Tibial artery (tissue), 4 donors: ENCODE measurements around the gene GAREM2.

Experiments used
- DNase-seq, 2 donors: peaks; one replicate each; pipeline ENCODE4 v3.0.0-alpha.2; 2019
- H3K27ac ChIP-seq, 2 donors: fragments of 200-600 bp; sonication (generic) in 1 of 2; 1 replicate in 1 of 2; 2 replicates in 1 of 2; pipeline ENCODE4 v1.5.1; 2018 to 2019; ENCODE audit warnings: mild to moderate bottlenecking in 1 of 2
- H3K27me3 ChIP-seq, 2 donors: fragments of 200-600 bp; sonication (generic) in 1 of 2; one replicate each; pipeline versions ENCODE4 v1.5.1 to v1.6.0; 2016 to 2019
- H3K36me3 ChIP-seq, 3 donors: fragments of 200-600 bp; sonication (generic) in 2 of 3; one replicate each; pipeline ENCODE4 v1.5.1; 2016 to 2019; ENCODE audit warnings: mild to moderate bottlenecking in 2 of 3
- H3K4me1 ChIP-seq, 4 donors: fragments of 200-600 bp; sonication (generic) in 2 of 4; 1 replicate in 3 of 4; 2 replicates in 1 of 4; pipeline ENCODE4 v1.5.1; 2016 to 2019
- H3K4me3 ChIP-seq, 2 donors: fragments of 200-600 bp; sonication (generic) in 1 of 2; 1 replicate in 1 of 2; 2 replicates in 1 of 2; pipeline ENCODE4 v1.5.1; 2018 to 2019; ENCODE audit warnings: mild to moderate bottlenecking in 2 of 2
- H3K9me3 ChIP-seq, 3 donors: fragments of 200-600 bp; sonication (generic) in 1 of 3; one replicate each; pipeline ENCODE4 v1.5.1; 2016 to 2019
- intact Hi-C: fragments of 100-400 bp; cut with DNase I; formaldehyde crosslinking; loops from one replicate; pipeline ENCODE4 v1.15.0; 2023; ENCODE audit warnings: low total_unique reads
- TF ChIP-seq, protein P1 (sequence below), 2 experiments: fragments of 200-600 bp in 1 of 2; fragments of 450-650 bp in 1 of 2; IDR thresholded peaks; one replicate each; pipeline ENCODE4 v1.5.1; 2017 to 2019; ENCODE audit warnings: antibody characterized with exemption in 2 of 2, mild to moderate bottlenecking in 1 of 2, moderate library complexity in 1 of 2

The GAREM2 gene

DNA sequence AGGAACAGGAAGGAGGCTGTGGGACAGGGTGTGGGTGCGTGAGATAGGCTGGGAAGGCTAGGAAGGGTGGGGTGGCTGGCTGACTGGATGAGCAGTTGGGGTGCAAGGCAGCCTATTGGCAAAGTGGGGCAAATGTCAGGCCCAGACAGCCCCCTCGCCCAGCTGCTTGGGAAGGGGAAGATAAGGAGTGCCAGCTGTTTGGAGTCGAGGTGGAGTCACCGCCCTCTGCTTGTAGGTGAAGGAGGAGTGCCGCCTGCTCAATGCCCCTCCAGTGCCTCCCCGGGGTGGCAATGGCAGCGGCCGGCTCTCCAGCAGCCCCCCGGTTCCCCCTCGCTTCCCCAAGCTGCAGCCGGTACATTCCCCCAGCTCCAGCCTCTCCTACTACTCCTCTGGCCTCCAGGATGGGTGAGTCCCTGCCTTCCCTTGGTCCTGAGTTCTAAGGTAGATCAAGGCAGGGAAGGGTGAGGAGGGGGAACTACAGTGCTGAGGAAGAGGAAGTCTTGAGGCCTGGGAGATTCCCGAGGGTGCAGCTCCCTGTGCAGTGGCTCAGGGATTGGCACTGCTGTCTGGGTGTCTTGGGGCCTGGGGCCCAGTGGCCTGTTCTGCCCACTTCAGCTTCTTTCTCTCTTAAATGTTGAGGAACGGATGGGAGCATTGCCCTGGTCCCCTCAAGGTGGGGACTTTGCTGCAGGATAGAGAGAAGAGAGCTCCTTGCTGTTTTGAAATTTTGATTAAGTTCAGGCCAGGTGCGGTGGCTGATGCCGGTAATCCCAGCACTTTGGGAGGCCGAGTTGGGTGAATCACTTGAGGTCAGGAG lies 13.3 kb downstream of the GAREM2 start:
- intact Hi-C loops, result no loop called here
- TF ChIP-seq, protein P1, sequence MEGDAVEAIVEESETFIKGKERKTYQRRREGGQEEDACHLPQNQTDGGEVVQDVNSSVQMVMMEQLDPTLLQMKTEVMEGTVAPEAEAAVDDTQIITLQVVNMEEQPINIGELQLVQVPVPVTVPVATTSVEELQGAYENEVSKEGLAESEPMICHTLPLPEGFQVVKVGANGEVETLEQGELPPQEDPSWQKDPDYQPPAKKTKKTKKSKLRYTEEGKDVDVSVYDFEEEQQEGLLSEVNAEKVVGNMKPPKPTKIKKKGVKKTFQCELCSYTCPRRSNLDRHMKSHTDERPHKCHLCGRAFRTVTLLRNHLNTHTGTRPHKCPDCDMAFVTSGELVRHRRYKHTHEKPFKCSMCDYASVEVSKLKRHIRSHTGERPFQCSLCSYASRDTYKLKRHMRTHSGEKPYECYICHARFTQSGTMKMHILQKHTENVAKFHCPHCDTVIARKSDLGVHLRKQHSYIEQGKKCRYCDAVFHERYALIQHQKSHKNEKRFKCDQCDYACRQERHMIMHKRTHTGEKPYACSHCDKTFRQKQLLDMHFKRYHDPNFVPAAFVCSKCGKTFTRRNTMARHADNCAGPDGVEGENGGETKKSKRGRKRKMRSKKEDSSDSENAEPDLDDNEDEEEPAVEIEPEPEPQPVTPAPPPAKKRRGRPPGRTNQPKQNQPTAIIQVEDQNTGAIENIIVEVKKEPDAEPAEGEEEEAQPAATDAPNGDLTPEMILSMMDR (IDR thresholded peaks at IDR 0.05), result no peak
- Histone ChIP-seq H3K4me1 (peaks cover 0 to 18% (median 8%) of the 10 kb centered on the region in 4 donors), H3K27me3 (peaks cover 0 to 2% of the 10 kb centered on the region in 2 donors), H3K4me3 (no peak overlapping the region), H3K27ac (peak overlapping the region in 1 of 2 donors; percentile 69), H3K36me3 (peaks cover 0 to 16% (median 14%) of the 10 kb centered on the region in 3 donors), H3K9me3 (no peaks in the 10 kb centered on the region)
- DNase-seq, result no peak

DNA sequence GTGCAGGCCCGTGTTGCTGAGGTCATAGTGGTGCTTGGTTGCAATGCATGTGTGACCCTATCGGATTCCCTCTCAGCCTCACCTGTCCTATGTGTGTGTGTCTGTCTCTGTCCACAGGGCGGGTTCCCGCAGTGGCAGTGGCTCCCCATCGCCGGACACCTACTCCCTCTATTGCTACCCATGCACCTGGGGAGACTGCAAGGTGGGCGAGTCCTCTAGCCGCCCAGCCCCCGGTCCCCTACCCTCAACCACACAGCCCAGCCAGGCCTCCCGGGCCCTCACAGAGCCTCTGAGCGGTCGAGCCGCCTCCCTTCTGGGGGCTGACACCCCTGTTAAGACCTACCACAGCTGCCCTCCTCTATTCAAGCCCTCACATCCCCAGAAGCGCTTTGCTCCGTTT lies 14.2 kb downstream of the GAREM2 start:
- no peak overlapping the region for H3K27ac ChIP-seq
- TF ChIP-seq, protein P1 (IDR thresholded peaks at IDR 0.05), result no peak
- peaks cover 0 to 18% (median 8%) of the 10 kb centered on the region in 4 donors for H3K4me1 ChIP-seq

DNA sequence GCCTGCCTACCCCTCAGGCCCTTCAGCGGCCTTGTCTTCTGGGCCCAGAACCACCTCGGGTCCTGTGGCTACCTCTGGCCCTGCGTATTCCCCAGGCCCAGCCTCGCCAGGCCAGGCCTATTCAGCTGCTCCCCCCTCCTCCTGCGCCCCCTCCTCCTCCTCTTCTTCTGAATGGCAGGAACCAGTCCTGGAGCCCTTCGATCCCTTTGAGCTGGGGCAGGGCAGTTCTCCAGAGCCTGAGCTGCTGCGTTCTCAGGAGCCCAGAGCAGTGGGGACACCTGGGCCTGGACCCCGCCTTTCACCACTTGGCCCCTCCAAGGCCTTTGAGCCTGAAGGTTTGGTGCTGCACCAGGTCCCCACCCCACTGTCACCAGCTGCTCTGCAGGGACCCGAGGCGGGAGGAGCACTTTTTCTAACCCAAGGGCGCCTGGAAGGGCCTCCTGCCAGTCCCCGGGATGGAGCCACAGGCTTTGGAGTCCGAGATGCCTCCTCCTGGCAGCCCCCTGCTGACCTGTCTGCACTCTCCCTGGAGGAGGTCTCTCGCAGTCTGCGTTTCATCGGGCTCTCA lies 14.7 kb downstream of the GAREM2 start:
- TF ChIP-seq, protein P1 (IDR thresholded peaks at IDR 0.05), result no peak
- H3K27ac ChIP-seq, result no peak overlapping the region
- no peak overlapping the region for H3K4me3 ChIP-seq
- DNase-seq, result no peak
- intact Hi-C loops, result no loop called here
- H3K4me1 ChIP-seq, result peaks cover 0 to 18% (median 8%) of the 10 kb centered on the region in 4 donors
- no peaks in the 10 kb centered on the region for H3K9me3 ChIP-seq
- H3K36me3 ChIP-seq, result peaks cover 0 to 31% (median 26%) of the 10 kb centered on the region in 3 donors
- no peaks in the 10 kb centered on the region for H3K27me3 ChIP-seq

More for the DNA sequence above, 14.2 kb downstream of the GAREM2 start:
- DNase-seq, result no peak
- intact Hi-C loops, result no loop called here
- Histone ChIP-seq H3K27me3 (no peaks in the 10 kb centered on the region), H3K36me3 (peaks cover 0 to 26% (median 24%) of the 10 kb centered on the region in 3 donors), H3K9me3 (no peaks in the 10 kb centered on the region), H3K4me3 (no peak overlapping the region)

DNA sequence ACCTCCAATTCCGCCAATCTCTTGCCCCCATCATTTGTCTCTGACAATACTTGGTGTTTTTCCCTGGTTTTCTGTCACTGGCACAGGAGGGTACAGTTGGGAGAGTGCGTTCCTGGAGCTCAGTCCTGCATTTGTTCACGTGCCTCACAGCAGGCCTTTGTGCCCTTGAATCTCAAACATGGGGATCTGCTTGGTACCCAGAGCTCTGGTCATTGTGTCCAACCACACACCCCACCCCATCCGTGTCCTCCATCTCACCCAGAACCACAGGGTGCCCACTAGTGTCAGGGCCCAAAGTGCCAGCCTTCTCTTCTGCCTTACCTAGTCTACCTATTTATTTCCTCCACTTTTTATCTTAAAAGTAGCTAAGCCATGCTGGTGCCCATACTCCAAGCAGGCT lies 16.2 kb downstream of the GAREM2 start:
- Histone ChIP-seq H3K27ac (no peak overlapping the region), H3K4me3 (no peak overlapping the region), H3K4me1 (peaks cover 0 to 15% (median 6%) of the 10 kb centered on the region in 4 donors), H3K9me3 (no peaks in the 10 kb centered on the region), H3K27me3 (no peaks in the 10 kb centered on the region), H3K36me3 (peaks cover 9 to 46% (median 35%) of the 10 kb centered on the region in 3 donors)
- DNase-seq, result no peak
- TF ChIP-seq, protein P1 (IDR thresholded peaks at IDR 0.05), result no peak
- intact Hi-C loops, result no loop called here

DNA sequence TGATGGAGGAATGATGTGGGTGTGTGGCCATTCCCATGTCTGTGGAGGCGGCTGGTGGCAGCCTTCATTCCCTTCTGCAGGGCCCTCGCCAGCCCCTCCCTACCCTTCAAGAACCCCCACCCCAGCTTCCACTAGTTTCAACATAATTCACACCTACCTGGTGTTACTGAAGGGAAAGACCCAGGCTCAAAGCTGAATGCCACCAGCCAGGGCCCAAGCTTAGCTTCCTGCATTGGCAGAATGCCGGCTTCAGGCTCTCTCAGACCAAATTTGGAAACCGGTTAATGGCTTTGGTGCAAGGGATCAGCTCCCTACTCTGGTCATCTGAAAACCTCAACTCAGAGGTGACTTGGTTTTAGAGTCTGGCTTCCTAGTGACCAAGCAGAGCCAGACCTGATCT lies 16.9 kb downstream of the GAREM2 start:
- intact Hi-C loops, result no loop called here
- Histone ChIP-seq H3K4me3 (no peak overlapping the region), H3K27me3 (no peaks in the 10 kb centered on the region), H3K27ac (no peak overlapping the region), H3K4me1 (peaks cover 0 to 9% (median 4%) of the 10 kb centered on the region in 4 donors), H3K36me3 (peaks cover 15 to 52% (median 42%) of the 10 kb centered on the region in 3 donors), H3K9me3 (no peaks in the 10 kb centered on the region)
- no peak for DNase-seq
- TF ChIP-seq, protein P1 (IDR thresholded peaks at IDR 0.05), result no peak
